D721Med (cell line): ENCODE results near the gene LRRC9.

Source experiments
- DNase-seq: peaks from one replicate; pipeline ENCODE4 v3.0.0; 2011; ENCODE audit warnings: low spot score; ENCODE audit not compliant: insufficient read length
- FAIRE-seq: peaks from 2 replicates; lab custom pipeline; 2011; peaks lifted over from hg19 to GRCh38; lab: Jason Lieb, UNC
- CTCF ChIP-seq: IDR thresholded peaks from 2 replicates; pipeline ENCODE4 v1.5.1; 2012; ENCODE audit warnings: mild to moderate bottlenecking, control low read depth; ENCODE audit not compliant: insufficient read depth; ENCODE audit errors: missing control alignments

The LRRC9 gene

GRCh38 chr14:59897757-59898383, 22.1 kb upstream of the LRRC9 start:
- FAIRE-seq (no peak), DNase-seq (peak; percentile 17)
- TF ChIP-seq CTCF, result peak; percentile 81

- DNase-seq, result no peak
- TF ChIP-seq CTCF, result no peak
- FAIRE-seq, result no peak
These were observed 19.4 kb upstream of the LRRC9 start for GRCh38 chr14:59900556-59900955.

- DNase-seq, result no peak
- FAIRE-seq, result no peak
- no peak for TF ChIP-seq CTCF
These were observed 15.8 kb upstream of the LRRC9 start for GRCh38 chr14:59904184-59904583.

GRCh38 chr14:59905188-59905587, 14.8 kb upstream of the LRRC9 start:
- TF ChIP-seq CTCF, result no peak
- FAIRE-seq (no peak), DNase-seq (no peak)

GRCh38 chr14:59912443-59912842, 7.5 kb upstream of the LRRC9 start:
- no peak for FAIRE-seq
- no peak for TF ChIP-seq CTCF
- DNase-seq, result no peak

- no peak for TF ChIP-seq CTCF
- DNase-seq, result no peak
- FAIRE-seq, result no peak
These were observed 6.8 kb upstream of the LRRC9 start for GRCh38 chr14:59913187-59913586.

- TF ChIP-seq CTCF, result peak; percentile 53
- peak; percentile 16 for FAIRE-seq
- peak; percentile 21 for DNase-seq
These were observed 947 bp upstream of the LRRC9 start for GRCh38 chr14:59918824-59919569.
